Measurements from ENCODE around the gene F10.

DNA sequence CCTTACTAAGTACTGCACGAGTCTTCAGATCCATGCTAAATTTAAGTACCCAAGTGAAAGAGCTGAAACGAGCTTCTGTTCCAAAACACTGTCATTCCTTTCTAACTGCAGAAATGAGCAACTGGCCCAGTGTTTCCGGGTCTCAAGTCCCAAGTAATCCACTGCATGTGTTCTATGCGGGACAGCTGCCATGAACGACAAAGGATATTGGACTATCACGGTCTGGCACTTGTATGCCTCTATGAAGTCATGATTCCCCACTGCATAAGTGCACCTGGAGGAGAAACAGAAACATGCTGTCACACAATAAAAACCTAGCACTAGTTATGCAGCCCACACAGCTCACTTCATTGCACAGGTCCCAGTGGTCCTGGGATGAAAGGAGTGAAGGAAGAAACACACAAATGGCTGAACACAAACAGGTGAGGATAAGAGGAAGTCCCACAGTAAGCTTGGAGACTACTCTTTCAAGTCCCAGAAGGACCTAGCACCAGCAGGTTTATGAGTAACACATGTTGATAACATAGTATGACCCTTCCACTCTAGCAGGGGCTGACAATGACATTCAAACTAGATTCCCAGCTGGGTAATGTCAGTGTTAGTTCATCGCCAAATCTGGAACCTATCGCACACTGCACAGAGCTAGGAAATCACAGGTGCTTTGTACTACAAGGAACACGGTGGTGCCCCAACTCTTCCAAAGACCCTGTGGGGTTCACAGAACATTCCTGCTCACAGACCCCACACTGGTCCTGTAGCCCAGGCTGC, 74.6 kb downstream of the F10 start:
- no peak for TF ChIP-seq POLR2A (IDR thresholded peaks at IDR 0.05)
- TF ChIP-seq, protein P1, sequence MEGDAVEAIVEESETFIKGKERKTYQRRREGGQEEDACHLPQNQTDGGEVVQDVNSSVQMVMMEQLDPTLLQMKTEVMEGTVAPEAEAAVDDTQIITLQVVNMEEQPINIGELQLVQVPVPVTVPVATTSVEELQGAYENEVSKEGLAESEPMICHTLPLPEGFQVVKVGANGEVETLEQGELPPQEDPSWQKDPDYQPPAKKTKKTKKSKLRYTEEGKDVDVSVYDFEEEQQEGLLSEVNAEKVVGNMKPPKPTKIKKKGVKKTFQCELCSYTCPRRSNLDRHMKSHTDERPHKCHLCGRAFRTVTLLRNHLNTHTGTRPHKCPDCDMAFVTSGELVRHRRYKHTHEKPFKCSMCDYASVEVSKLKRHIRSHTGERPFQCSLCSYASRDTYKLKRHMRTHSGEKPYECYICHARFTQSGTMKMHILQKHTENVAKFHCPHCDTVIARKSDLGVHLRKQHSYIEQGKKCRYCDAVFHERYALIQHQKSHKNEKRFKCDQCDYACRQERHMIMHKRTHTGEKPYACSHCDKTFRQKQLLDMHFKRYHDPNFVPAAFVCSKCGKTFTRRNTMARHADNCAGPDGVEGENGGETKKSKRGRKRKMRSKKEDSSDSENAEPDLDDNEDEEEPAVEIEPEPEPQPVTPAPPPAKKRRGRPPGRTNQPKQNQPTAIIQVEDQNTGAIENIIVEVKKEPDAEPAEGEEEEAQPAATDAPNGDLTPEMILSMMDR (IDR thresholded peaks at IDR 0.05) = no peak
